Erythroblast (primary cell): ENCODE data around the gene PDGFC.

Experiments used
- GATA1 ChIP-seq: IDR thresholded peaks from 2 replicates; pipeline ENCODE4 v1.6.1; 2011; ENCODE audit warnings: low read depth, mild to moderate bottlenecking, control low read depth, low read length, moderate library complexity
- POLR2A ChIP-seq: IDR thresholded peaks from 2 replicates; pipeline ENCODE4 v1.6.1; 2011; ENCODE audit warnings: mild to moderate bottlenecking, low read length

DNA sequence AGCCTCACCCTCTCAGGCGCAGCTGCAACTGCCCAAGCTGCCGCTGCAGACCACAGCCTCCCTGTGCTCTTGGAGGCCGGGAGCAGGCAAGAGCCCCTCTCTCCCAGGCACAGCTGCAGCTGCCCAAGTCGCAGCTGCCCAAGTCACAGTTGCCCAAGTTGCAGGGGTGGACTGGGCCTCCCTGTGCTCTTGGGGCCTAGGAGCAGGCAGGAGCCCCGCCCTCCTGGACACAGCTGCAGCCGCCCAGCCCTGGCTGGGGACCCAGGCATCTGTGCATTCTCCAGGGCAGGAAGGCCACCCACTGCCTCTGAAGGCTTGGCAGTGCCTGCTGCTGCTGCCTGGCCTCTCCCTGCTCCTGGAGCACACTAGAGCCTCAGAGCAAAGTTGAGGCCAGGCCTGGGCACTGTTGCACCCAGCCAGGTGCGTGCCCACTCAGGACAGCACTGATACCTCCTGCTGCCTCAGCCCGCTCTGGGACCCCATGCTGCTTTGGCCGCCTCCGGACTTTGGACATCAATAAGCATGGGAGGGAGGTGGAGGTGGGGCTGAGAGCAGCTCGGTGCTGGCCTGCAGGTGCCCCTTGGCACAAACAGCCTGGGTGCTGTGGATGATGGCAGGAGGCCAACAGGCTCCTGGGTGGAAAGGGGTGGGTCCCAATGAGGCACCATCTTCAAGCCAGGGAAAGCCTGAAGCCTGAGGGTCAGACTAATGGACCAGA lies 247.5 kb downstream of the PDGFC start:
- no peak for TF ChIP-seq POLR2A
- TF ChIP-seq GATA1 = no peak
